Endothelial cell of coronary artery (primary cell): ENCODE results near the gene LRRD1. TPM values are rescaled to one million over a fixed set of nuclear protein-coding genes. Genes with fewer than 3 reads are reported as not detected.

Source experiments
- total RNA-seq: library from RNA; depleted of rRNA; stranded (reverse); fragments of >200 nt; gene quantifications from 2 replicates; pipeline ENCODE4 v1.2.3, GENCODE V29; 2014

LRRD1 gene
- total RNA-seq, result not detected in 2 replicates

DNA sequence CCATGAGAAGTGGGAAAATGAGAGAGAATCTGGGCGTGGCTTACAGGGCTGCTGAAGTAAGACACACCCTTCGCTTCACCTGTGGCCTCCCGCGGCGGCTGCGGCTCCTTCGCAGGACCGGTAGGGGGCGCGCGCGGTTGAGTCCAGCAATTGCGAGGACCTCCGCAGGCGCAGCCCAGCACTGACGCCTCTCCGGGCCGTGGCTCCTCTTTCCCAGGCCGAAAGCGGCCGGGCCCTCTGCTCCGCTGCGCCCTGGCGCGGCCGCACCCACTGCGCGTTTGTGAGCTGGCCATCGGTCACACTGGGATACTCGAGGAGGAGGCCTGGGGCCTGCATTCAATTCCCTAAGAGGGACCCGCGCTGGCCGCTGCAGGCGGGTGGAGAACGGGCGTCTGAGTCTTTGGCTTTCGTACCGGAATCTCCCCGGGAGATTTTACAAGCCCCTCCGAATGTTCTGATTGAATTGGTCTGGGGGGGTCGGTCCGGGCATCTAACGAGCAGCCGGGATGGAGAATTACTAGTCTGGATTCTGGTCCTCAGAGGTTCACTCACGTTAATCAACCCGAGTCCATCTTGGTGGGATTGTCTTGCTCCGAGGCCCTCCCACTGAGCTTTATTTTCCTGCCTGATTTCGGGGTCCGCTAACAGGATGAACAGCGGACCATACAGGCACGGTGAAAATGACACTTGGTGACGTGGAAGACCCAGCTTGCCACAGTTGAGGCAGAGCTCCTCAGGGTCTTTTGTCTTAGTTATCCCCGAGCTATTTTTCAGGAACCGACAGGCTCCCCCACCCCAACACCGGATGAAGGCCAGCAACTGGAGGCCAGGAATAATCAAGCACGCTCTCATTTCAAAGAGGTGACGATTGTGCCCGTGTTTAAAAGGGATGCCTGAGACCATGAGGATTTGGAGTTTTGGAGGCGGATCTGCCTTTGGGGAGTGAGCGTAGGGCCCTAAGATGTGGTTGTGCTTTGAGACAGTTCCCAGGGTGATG is at the start of gene LRRD1:
Gene LRRD1, minus strand, starts transcription at position 215 of the 997 bp plus-strand sequence. CDS start 13,940 bp downstream, outside the sequence.

DNA sequence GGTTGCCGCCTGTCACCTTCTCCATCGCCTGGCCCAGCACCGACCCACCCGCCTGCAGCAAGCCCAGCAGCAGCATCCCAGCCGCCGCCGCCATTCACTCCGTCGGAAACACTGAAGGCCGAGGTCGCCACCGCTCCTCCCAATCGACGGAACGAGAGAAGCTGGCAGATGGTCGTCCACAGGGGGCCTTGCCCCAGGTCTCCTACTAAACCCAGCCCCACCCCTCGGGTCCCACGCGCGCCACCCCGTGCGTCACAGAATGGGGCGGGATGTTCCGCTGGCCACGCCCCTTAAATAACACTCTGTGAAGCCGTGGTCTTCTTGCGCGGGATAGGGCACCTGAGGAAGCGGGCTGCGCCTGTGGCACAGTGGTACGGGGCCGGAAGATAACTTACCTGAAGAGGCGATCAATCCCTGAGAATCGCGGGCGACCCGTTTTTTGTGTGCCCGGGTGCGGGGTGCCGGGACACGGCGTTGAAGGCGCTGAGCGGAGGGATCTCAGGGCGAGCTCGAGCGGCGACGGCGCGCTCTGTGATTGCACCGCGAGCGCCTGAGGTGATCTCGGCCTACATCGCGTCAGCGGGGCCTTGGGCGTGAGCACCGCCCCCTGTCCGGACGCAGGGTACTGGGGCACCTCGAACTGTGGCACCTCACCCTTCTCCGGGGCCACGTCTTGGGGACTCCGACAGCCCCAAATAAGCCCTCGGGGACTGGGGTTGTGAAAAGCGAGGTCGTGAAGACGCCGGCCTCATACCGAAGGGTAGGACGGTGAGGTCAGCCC is 44.5 kb downstream of the LRRD1 start, which contains the start of gene CYP51A1:
Gene CYP51A1, minus strand, starts transcription at position 207 of the 781 bp plus-strand sequence. Its CDS starts 113 bp downstream, at position 94.

Other genes starting within 250 kb of the LRRD1 start
- gene AKAP9, start 238.3 kb downstream of the LRRD1 start, total RNA-seq, result 41.8 and 47.7 TPM in 2 replicates
- gene CYP51A1, start 44.7 kb downstream of the LRRD1 start, total RNA-seq, result 66.0 and 67.9 TPM in 2 replicates
- 27.6 and 37.2 TPM in 2 replicates for gene KRIT1, start 66.8 kb upstream of the LRRD1 start, total RNA-seq
- gene ANKIB1, start 66.8 kb upstream of the LRRD1 start, total RNA-seq, result 30.3 and 40.2 TPM in 2 replicates